GM12878 (cell line): ENCODE results near the gene FAAP100. TPM values are rescaled to one million over a fixed set of nuclear protein-coding genes. Genes with fewer than 3 reads are reported as not detected.

ENCODE experiments used
- ATAC-seq: fragments of 200-7000 bp; cut with Tn5 transposase; 3 replicates; pipeline ENCODE4 v1.9.1; 2020; ENCODE audit warnings: mild to moderate bottlenecking, moderate library complexity
- BruUV-seq: library from RNA; stranded (reverse); fragments of 400-500 nt; replicated peaks from 2 replicates; lab custom pipeline; 2021; lab: Mats Ljungman, UMichigan
- CTCF ChIA-PET: fragments of 300-600 bp; sonication (Branson Sonifier 250); formaldehyde crosslinking; extraction: SDS; loops from one replicate; lab custom pipeline; 2021; ENCODE audit warnings: inconsistent platforms; lab: Yijun Ruan, JAX
- POLR2A ChIA-PET: fragments of 350-600 bp; formaldehyde crosslinking; extraction: SDS; loops from one replicate; lab custom pipeline; 2021; ENCODE audit warnings: inconsistent platforms; lab: Charles Lee
- RAD21 ChIA-PET: fragments of 300-600 bp; sonication (Branson Sonifier 250); formaldehyde crosslinking; loops from one replicate; lab custom pipeline; 2023; ENCODE audit warnings: antibody characterized with exemption; ENCODE audit not compliant: unreplicated experiment; lab: Charles Lee
- SMC1A ChIA-PET: fragments of 300-600 bp; sonication (Branson Sonifier 250); formaldehyde crosslinking; loops from one replicate; lab custom pipeline; 2023; ENCODE audit not compliant: unreplicated experiment, uncharacterized antibody; lab: Charles Lee
- DNase-seq: peaks from one replicate; pipeline ENCODE4 v3.0.0-alpha.2; 2011; ENCODE audit warnings: low read depth, low spot score
- FAIRE-seq: peaks from 3 replicates; lab custom pipeline; 2011; peaks lifted over from hg19 to GRCh38; lab: Jason Lieb, UNC
- H2AFZ ChIP-seq: 2 replicates; pipeline ENCODE4 v1.6.0; 2011; ENCODE audit warnings: low read depth, low read length, control low read depth; ENCODE audit not compliant: control insufficient read depth
- H3K27ac ChIP-seq: 2 replicates; pipeline ENCODE4 v1.5.1; 2011; ENCODE audit warnings: control low read depth; ENCODE audit not compliant: control insufficient read depth, insufficient read depth
- H3K27me3 ChIP-seq, 2 experiments: replicated peaks in 1 of 2; 2 replicates each; pipeline versions ENCODE4 v1.6.0 to v1.6.1; 2011; ENCODE audit warnings: low read length in 1 of 2; ENCODE audit not compliant: control insufficient read depth in 2 of 2, insufficient read depth in 2 of 2
- H3K36me3 ChIP-seq, 2 experiments: 2 replicates each; pipeline ENCODE4 v1.5.1; 2011; ENCODE audit warnings: low read length in 1 of 2; ENCODE audit not compliant: control insufficient read depth in 2 of 2, insufficient read depth in 2 of 2
- H3K4me1 ChIP-seq: 2 replicates; pipeline ENCODE4 v1.6.1; 2011; ENCODE audit warnings: mild to moderate bottlenecking, low read length, moderate library complexity, mixed read lengths; ENCODE audit not compliant: control insufficient read depth, insufficient read depth
- H3K4me2 ChIP-seq: 2 replicates; pipeline ENCODE4 v1.6.0; 2011; ENCODE audit warnings: control low read depth; ENCODE audit not compliant: control insufficient read depth, insufficient read depth
- H3K4me3 ChIP-seq: fragments of 200-600 bp; sonication (generic); 2 replicates; pipeline ENCODE4 v1.5.1; 2016
- H3K79me2 ChIP-seq: 2 replicates; pipeline ENCODE4 v1.6.0; 2011; ENCODE audit warnings: low read length; ENCODE audit not compliant: control insufficient read depth, insufficient read depth
- H3K9ac ChIP-seq: 2 replicates; pipeline ENCODE4 v1.8.0; 2011; ENCODE audit warnings: low read length, control low read depth, mixed read lengths; ENCODE audit not compliant: control insufficient read depth, insufficient read depth
- H3K9me3 ChIP-seq: replicated peaks from 3 replicates; pipeline ENCODE4 v1.5.1; 2011; ENCODE audit warnings: mild to moderate bottlenecking, low read length; ENCODE audit not compliant: control insufficient read depth, insufficient read depth
- H4K20me1 ChIP-seq: 2 replicates; pipeline ENCODE4 v1.6.0; 2011; ENCODE audit not compliant: control insufficient read depth, insufficient read depth
- ATF7 ChIP-seq: fragments of 450-650 bp; IDR thresholded peaks from 2 replicates; pipeline ENCODE4 v1.6.1; 2016; ENCODE audit warnings: low read depth, mild to moderate bottlenecking
- BCLAF1 ChIP-seq: fragments of 450-650 bp; IDR thresholded peaks from 2 replicates; pipeline ENCODE4 v1.6.1; 2017; ENCODE audit warnings: antibody characterized with exemption, mild to moderate bottlenecking, moderate library complexity
- BMI1 ChIP-seq: fragments of 450-650 bp; IDR thresholded peaks from 2 replicates; pipeline ENCODE4 v1.6.1; 2016; ENCODE audit warnings: mild to moderate bottlenecking, moderate library complexity, borderline replicate concordance
- CBX5 ChIP-seq: sonication (generic); IDR thresholded peaks from 2 replicates; pipeline ENCODE4 v1.6.1; 2016; ENCODE audit warnings: low read depth, moderate library complexity, mild to moderate bottlenecking, inconsistent platforms
- DPF2 ChIP-seq: fragments of 450-650 bp; IDR thresholded peaks from 2 replicates; pipeline ENCODE4 v1.6.1; 2017; ENCODE audit warnings: mild to moderate bottlenecking
- GATAD2B ChIP-seq: fragments of 450-650 bp; conservative IDR thresholded peaks from 2 replicates; pipeline ENCODE4 v1.6.1; 2017; ENCODE audit warnings: low read depth, mild to moderate bottlenecking, moderate library complexity
- RB1 ChIP-seq: fragments of 450-650 bp; formaldehyde crosslinking; IDR thresholded peaks from 2 replicates; pipeline ENCODE4 v1.6.1; 2017; ENCODE audit warnings: mild to moderate bottlenecking, borderline replicate concordance
- TCF7 ChIP-seq: IDR thresholded peaks from 2 replicates; pipeline ENCODE4 v1.6.1; 2014; ENCODE audit warnings: antibody characterized with exemption, borderline replicate concordance
- YBX1 ChIP-seq: fragments of 450-650 bp; IDR thresholded peaks from 2 replicates; pipeline ENCODE4 v1.6.1; 2016; ENCODE audit warnings: antibody characterized with exemption
- ZNF274 ChIP-seq: IDR thresholded peaks from one replicate; pipeline ENCODE4 v1.8.0; 2011; ENCODE audit not compliant: insufficient read length, insufficient read depth
- ZNF622 ChIP-seq: fragments of 450-650 bp; IDR thresholded peaks from 2 replicates; pipeline ENCODE4 v1.6.1; 2017; ENCODE audit warnings: mild to moderate bottlenecking, inconsistent platforms
- WGBS: methylation state at CpG from one replicate; pipeline ENCODE4 v1.1.6; 2016; ENCODE audit warnings: low lambda C conversion rate; ENCODE audit not compliant: insufficient replicate concordance, insufficient coverage; ENCODE audit errors: missing lambda C conversion rate; 5-methylcytosine and 5-hydroxymethylcytosine counted together
- in situ Hi-C: fragments of 300-500 bp; cut with MboI; formaldehyde crosslinking; loops from 9 replicates; pipeline ENCODE4 v1.14.3; 2018; ENCODE audit warnings: mixed read lengths
- intact Hi-C: fragments of 100-400 bp; cut with micrococcal nuclease; formaldehyde crosslinking; loops from one replicate; pipeline ENCODE4 v1.14.2; 2022; ENCODE audit not compliant: unreplicated experiment
- polyA plus RNA-seq, 11 experiments: library from polyadenylated mRNA; depleted of rRNA in 4 of 11; unstranded in 6 of 11; stranded (reverse) in 5 of 11; fragments of >200 nt; fragmentation: Nextera tagmentation in 4 of 11; fragmentation: Illumina TruSeq in 1 of 11; extraction: Ambion mirVana in 4 of 11; extraction: Trizol in 1 of 11; gene quantifications; 1 replicate in 1 of 11; 2 replicates in 10 of 11; pipeline versions ENCODE4 v1.2.1 to v1.2.3, GENCODE V29; 2011 to 2016; ENCODE audit warnings: inconsistent platforms in 2 of 11, missing spikeins in 2 of 11, low read depth in 1 of 11
- total RNA-seq, 4 experiments: library from RNA; depleted of rRNA in 3 of 4; stranded (reverse); fragments of >200 nt in 3 of 4; fragmentation: Illumina TruSeq in 1 of 4; extraction: Trizol in 1 of 4; gene quantifications; 2 replicates each; pipeline versions ENCODE4 v1.2.1 to v1.2.3, GENCODE V29; 2013 to 2021

Gene FAAP100
- total and polyA plus RNA-seq, 10 of the 15 experiments (the other 5 are each of a cell fraction or from before 2014, with no cell fraction given) = 0.11 to 46.2 (median 17.1) TPM

- DNase-seq (no peak), FAIRE-seq (no peak), ATAC-seq (no peak)
- Histone ChIP-seq H3K9ac (no peak overlapping the region), H3K9me3 (no peaks in the 10 kb centered on the region), H3K4me2 (no peak overlapping the region), H3K36me3 (peaks cover 0 to 3% of the 10 kb centered on the region in 2 experiments; a peak in 1 of 4 replicates), H3K4me3 (no peak overlapping the region), H4K20me1 (no peaks in the 10 kb centered on the region), H3K27ac (no peak overlapping the region), H3K4me1 (no peaks in the 10 kb centered on the region), H3K79me2 (no peaks in the 10 kb centered on the region), H3K27me3 (no peaks in the 10 kb centered on the region; a peak in 2 of 4 replicates), H2AFZ (no peak overlapping the region)
- TF ChIP-seq DPF2 = no peak
- TF ChIP-seq TCF7 = no peak
- no peak for TF ChIP-seq ZNF622
- no peak for TF ChIP-seq BMI1
- TF ChIP-seq BCLAF1 = no peak
- no peak for TF ChIP-seq RB1
- TF ChIP-seq ATF7 = no peak
- no peak for TF ChIP-seq CBX5
- TF ChIP-seq YBX1 = no peak
- no peak for TF ChIP-seq GATAD2B
- TF ChIP-seq ZNF274 = no peak
- ChIA-PET RAD21 (no interaction called here), POLR2A (no interaction called here), CTCF (no interaction called here), SMC1A (no interaction called here)
- WGBS = 25% methylated on average over 4 of the region's 5 CpGs
- BruUV-seq = no TSS peak
- in situ Hi-C loops = no loop called here
- intact Hi-C loops = no loop called here
Observed at GRCh38 chr17:81535007-81535328, 17.2 kb downstream of the FAAP100 start.
